SW480 (cell line): ENCODE data around the gene GLRA1.
"Not testable (repeated sequence)": the region's sequence is repeated elsewhere in the genome, so short reads cannot be mapped to it uniquely, and the experiment has no call there.

Source experiments
- DNase-seq: peaks from one replicate; pipeline ENCODE4 v3.0.0-alpha.2; 2016; ENCODE audit warnings: low spot score

Gene GLRA1

GRCh38 chr5:151815051-151815450 is 109.6 kb downstream of the GLRA1 start:
- no peak for DNase-seq

DNA sequence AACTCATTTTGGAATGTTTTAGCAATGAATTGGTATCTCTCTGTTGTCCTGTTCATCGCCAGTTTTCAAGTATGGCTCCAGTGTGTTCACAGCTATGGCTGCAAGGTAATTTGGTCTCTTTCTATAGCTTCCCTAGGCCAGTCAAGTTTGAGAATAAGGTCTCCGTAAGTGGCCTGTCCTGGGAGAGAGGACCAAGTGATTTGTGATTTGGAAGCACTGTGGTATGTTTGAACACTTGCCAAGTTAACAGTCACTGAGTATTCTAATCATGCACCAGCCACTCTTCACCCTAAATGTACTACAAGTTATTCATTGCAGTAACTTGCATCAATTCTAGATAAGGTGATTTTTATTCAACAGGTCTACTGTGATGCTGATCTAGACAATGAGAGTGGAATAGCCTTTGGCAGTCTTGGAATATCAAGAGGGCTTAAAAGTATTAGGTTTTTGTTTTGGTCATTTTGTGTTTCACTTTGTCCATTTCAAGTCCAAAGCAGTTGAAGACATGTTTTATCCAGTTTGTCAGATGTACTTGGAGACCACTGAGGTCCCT is 111.8 kb downstream of the GLRA1 start:
- DNase-seq = no peak

- DNase-seq = no peak
Measured at GRCh38 chr5:151811593-151812321, 112.9 kb downstream of the GLRA1 start.

DNA sequence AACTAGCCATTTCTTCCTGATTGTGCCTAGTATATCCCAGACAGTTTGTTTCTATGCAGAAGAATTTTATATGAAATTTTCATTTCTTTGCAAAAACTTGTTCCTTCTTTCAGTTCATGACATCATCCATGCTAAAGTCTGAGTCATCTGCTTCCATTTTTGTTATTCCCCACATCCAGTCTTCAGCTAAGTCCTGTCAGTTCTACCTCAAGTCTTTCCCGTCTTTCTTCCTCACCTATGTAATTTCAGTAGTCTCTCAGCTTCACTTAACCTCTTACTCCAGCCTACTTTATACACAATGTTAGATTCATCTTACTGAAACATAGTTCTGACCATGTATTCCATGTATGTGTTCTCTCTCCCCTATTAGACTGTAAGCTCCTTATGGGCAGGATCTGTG is 113.8 kb downstream of the GLRA1 start:
- DNase-seq = no peak

- no peak for DNase-seq
Measured at GRCh38 chr5:151810449-151810848, 114.2 kb downstream of the GLRA1 start.

- DNase-seq = no peak
Measured at GRCh38 chr5:151808451-151809169, 116.0 kb downstream of the GLRA1 start.

DNA sequence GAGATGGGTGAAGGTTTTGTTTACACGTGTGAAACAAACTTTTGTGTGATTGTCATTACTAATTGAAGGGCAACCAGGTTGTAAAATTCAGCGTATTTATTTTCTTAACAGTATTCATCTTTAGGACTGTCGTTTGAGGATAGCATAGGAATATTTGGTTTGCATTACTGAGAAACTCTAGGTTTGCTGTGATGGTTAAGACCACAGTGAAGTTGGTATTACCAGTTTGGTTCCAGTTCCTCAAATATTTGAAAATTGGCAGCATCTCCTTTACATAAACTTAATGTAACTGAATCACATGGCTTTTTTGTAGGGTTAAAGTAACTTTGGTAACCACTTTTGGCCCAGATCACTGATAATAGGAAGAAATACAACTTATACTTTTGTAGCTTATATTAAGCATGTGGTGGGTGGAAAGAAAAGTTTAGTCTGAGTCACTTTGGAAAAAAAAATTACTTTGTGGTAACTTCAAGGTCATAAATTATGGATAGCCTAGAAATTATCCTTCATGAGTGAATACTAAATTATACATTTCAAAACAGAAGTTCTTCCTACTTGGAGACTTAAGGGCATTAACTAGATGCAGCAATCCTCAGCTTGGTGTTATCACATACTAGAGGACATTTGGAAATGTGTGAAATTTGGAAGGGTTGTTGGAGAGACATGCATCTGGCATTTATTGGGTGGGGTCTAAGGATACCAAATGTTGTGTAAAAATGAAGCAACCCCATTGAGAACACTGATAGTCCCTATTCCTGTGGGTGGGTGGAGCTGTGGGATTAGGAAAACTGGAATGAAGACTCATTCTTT is 119.0 kb downstream of the GLRA1 start:
- DNase-seq = no peak

GRCh38 chr5:151800532-151800931 is 124.1 kb downstream of the GLRA1 start:
- no peak for DNase-seq

DNA sequence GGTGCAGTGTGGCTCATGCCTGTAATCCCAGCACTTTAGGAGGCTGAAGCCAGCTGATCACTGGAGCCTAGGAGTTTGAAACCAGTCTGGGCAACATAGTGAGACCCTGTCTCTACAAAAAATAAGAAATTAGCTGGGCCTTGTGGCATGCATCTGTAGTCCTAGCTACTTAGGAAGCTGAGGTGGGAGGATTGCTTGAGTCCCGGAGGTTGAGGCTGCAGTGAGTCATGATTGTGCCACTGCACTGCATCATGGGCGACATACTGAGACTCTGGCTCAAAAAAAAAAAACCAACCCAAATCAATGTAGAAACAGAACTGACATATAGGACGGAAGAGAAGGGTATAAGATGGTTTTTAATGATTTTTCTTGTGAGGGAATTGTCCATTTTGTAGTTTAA is 125.2 kb downstream of the GLRA1 start:
- DNase-seq = no peak

- no peak for DNase-seq
Measured at GRCh38 chr5:151798674-151799073, 126.0 kb downstream of the GLRA1 start.

GRCh38 chr5:151795426-151795825 is 129.2 kb downstream of the GLRA1 start:
- DNase-seq = no peak

DNA sequence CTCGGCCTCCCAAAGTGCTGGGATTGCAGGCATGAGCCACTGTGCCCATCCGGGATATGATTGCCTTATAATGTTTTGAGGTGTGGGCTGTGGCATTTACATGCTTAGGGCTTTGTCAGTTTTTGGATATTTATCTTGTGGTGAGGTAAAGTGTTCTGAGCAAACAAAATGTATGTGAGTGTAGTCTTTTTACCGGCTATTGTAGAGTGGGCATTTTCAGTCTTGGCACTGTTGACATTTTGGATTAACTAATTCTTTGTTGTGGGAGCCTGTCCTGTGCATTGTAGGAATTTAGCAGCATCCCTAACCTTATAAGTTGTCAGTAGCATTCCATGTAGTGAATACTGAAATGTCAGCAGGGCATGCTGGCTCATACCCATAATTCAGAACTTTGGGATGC is 131.3 kb downstream of the GLRA1 start:
- no peak for DNase-seq

DNA sequence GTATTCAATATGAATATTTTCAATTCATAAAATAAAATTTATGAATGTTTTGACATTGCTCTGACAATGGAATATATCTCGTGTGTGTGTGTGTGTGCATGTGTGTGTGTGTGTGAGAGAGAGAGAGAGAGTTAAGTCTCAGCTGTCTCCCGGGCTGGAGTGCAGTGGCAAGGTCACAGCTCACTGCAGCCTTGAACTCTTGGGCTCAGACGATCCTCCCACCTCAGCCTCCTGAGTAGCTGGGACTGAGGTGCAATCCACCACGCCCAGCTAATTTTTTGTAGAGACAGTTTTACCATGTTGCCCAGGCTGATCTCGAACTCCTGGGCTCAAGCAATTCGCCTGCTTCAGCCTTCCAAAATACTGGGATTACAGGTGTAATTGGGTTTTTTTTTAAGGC is 136.8 kb downstream of the GLRA1 start:
- no peak for DNase-seq

DNA sequence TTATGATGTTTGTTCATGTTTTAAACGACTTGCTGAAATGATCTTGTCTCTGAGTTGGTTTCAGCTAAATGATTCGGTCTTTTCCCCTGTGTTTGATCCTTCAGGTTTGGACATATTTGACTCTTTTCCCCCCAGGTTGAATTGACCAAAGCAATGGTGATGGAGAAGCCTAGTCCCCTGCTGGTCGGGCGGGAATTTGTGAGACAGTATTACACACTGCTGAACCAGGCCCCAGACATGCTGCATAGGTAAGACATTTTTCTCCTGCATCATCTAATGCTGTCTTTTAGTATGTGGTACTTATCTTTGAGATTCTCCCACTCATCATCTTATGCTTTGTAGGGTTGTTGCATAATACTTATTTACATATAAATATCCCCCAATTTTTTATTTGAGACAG is 138.2 kb downstream of the GLRA1 start:
- no peak for DNase-seq

- DNase-seq = no peak
Measured at GRCh38 chr5:151784141-151784540, 140.5 kb downstream of the GLRA1 start.

GRCh38 chr5:151783664-151784063 is 141.0 kb downstream of the GLRA1 start:
- DNase-seq = not testable (repeated sequence)

DNA sequence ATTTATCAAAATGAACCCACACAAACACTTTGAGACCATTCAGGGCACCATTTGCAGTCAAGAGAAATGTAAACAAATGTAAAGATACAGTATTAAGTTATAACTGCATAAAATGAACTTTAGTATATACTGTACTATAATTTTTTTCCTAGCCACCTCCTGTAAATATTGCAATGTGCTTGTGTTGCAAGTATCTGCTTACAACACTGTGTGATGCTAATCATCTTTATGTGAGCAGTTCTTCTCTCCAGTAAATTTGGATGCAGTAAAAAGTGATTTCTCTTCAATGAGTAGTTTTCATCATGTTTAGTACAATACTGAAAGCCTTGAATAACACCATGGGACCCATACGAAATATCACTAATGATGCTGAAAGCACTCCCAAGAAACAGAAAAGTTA is 143.4 kb downstream of the GLRA1 start:
- no peak for DNase-seq

- no peak for DNase-seq
Measured at GRCh38 chr5:151780348-151780747, 144.3 kb downstream of the GLRA1 start.

DNA sequence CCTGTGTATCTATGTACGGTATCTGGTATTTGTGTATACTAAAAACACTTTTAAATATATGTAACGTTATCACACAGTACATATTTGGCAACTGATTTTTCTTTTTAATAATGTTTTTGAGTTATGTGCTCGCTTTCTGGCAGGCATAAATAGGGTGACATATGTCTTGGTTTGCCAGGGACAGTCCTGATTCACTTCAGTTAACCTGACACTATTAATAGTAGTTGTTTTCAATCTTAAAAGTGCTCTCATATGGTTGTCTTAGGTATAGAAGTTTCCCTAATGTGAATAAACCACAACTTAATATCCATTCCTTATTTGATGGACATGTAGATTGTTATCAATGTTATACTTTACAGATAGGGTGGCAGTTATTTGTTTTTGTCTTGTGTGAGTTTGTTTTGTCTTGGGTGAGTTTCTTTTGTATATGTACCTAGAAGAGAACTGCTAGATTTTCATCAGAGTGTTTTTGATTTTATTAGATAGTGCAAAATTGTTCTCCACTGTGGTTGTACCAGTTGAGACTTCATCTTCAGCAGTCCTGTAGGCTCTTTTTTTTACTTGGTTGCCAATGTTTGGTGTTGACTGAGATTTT is 145.0 kb downstream of the GLRA1 start:
- no peak for DNase-seq

DNA sequence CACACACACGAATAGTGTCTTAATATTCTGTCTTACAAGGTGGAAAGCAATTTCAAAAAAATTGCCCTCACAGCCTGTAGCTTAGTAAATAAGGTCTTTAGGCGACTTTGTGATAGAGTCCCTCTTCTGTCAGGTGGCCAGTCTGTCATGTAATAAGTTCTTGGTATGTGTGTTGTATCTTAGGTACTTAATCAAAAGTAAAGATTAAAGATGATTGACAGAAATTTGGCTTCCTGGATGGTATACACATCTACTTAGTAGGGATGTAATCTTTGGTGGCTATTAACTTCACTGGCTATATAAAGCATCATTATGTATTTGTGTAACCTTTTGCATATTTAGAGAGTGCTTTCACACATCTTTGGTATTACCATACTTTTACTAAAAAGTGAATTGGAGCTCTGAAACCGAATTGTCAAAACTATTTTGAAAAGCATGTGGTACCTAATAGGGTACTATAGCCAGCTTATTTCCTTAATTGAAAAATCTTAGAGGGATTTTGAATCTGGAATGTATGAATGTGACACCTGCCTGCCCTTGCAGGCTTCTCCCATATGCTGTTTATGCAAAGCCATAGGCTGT is 149.5 kb downstream of the GLRA1 start:
- DNase-seq = no peak

- DNase-seq = no peak
Measured at GRCh38 chr5:151773951-151774350, 150.7 kb downstream of the GLRA1 start.
